Measurements from ENCODE around the gene WDR91.

GRCh38 chr7:135206941-135207391 lies 4.4 kb downstream of the WDR91 start:
- TF ChIP-seq CTCF (IDR thresholded peaks at IDR 0.05; ENCODE audit: low read length) (no peak), EZH2 (IDR thresholded peaks at IDR 0.05; ENCODE audit: borderline replicate concordance, low read length) (no peak)

Data from OCI-LY1 (cell line).